GM12878 (cell line): Measurements from ENCODE around the gene EFCAB9. TPM values are rescaled to one million over a fixed set of nuclear protein-coding genes. Genes with fewer than 3 reads are reported as not detected.

ENCODE experiments used
- ATAC-seq: fragments of 200-7000 bp; cut with Tn5 transposase; 3 replicates; pipeline ENCODE4 v1.9.1; 2020; ENCODE audit warnings: mild to moderate bottlenecking, moderate library complexity
- BruUV-seq: library from RNA; stranded (reverse); fragments of 400-500 nt; replicated peaks from 2 replicates; lab custom pipeline; 2021; lab: Mats Ljungman, UMichigan
- CTCF ChIA-PET: fragments of 300-600 bp; sonication (Branson Sonifier 250); formaldehyde crosslinking; extraction: SDS; loops from one replicate; lab custom pipeline; 2021; ENCODE audit warnings: inconsistent platforms; lab: Yijun Ruan, JAX
- POLR2A ChIA-PET: fragments of 350-600 bp; formaldehyde crosslinking; extraction: SDS; loops from one replicate; lab custom pipeline; 2021; ENCODE audit warnings: inconsistent platforms; lab: Charles Lee
- RAD21 ChIA-PET: fragments of 300-600 bp; sonication (Branson Sonifier 250); formaldehyde crosslinking; loops from one replicate; lab custom pipeline; 2023; ENCODE audit warnings: antibody characterized with exemption; ENCODE audit not compliant: unreplicated experiment; lab: Charles Lee
- SMC1A ChIA-PET: fragments of 300-600 bp; sonication (Branson Sonifier 250); formaldehyde crosslinking; loops from one replicate; lab custom pipeline; 2023; ENCODE audit not compliant: unreplicated experiment, uncharacterized antibody; lab: Charles Lee
- DNase-seq: peaks from one replicate; pipeline ENCODE4 v3.0.0-alpha.2; 2011; ENCODE audit warnings: low read depth, low spot score
- FAIRE-seq: peaks from 3 replicates; lab custom pipeline; 2011; peaks lifted over from hg19 to GRCh38; lab: Jason Lieb, UNC
- H2AFZ ChIP-seq: 2 replicates; pipeline ENCODE4 v1.6.0; 2011; ENCODE audit warnings: low read depth, low read length, control low read depth; ENCODE audit not compliant: control insufficient read depth
- H3K27ac ChIP-seq: 2 replicates; pipeline ENCODE4 v1.5.1; 2011; ENCODE audit warnings: control low read depth; ENCODE audit not compliant: control insufficient read depth, insufficient read depth
- H3K27me3 ChIP-seq, 2 experiments: replicated peaks in 1 of 2; 2 replicates each; pipeline versions ENCODE4 v1.6.0 to v1.6.1; 2011; ENCODE audit warnings: low read length in 1 of 2; ENCODE audit not compliant: control insufficient read depth in 2 of 2, insufficient read depth in 2 of 2
- H3K36me3 ChIP-seq, 2 experiments: 2 replicates each; pipeline ENCODE4 v1.5.1; 2011; ENCODE audit warnings: low read length in 1 of 2; ENCODE audit not compliant: control insufficient read depth in 2 of 2, insufficient read depth in 2 of 2
- H3K4me1 ChIP-seq: 2 replicates; pipeline ENCODE4 v1.6.1; 2011; ENCODE audit warnings: mild to moderate bottlenecking, low read length, moderate library complexity, mixed read lengths; ENCODE audit not compliant: control insufficient read depth, insufficient read depth
- H3K4me2 ChIP-seq: 2 replicates; pipeline ENCODE4 v1.6.0; 2011; ENCODE audit warnings: control low read depth; ENCODE audit not compliant: control insufficient read depth, insufficient read depth
- H3K4me3 ChIP-seq: fragments of 200-600 bp; sonication (generic); 2 replicates; pipeline ENCODE4 v1.5.1; 2016
- H3K79me2 ChIP-seq: 2 replicates; pipeline ENCODE4 v1.6.0; 2011; ENCODE audit warnings: low read length; ENCODE audit not compliant: control insufficient read depth, insufficient read depth
- H3K9ac ChIP-seq: 2 replicates; pipeline ENCODE4 v1.8.0; 2011; ENCODE audit warnings: low read length, control low read depth, mixed read lengths; ENCODE audit not compliant: control insufficient read depth, insufficient read depth
- H3K9me3 ChIP-seq: replicated peaks from 3 replicates; pipeline ENCODE4 v1.5.1; 2011; ENCODE audit warnings: mild to moderate bottlenecking, low read length; ENCODE audit not compliant: control insufficient read depth, insufficient read depth
- H4K20me1 ChIP-seq: 2 replicates; pipeline ENCODE4 v1.6.0; 2011; ENCODE audit not compliant: control insufficient read depth, insufficient read depth
- BRCA1 ChIP-seq: IDR thresholded peaks from 2 replicates; pipeline ENCODE4 v1.6.1; 2011; ENCODE audit warnings: low read depth, low read length, improper control_type of control experiment
- CHD2 ChIP-seq: IDR thresholded peaks from 2 replicates; pipeline ENCODE4 v1.6.1; 2011; ENCODE audit warnings: low read depth, low read length, improper control_type of control experiment, borderline replicate concordance
- CREM ChIP-seq: IDR thresholded peaks from 2 replicates; pipeline ENCODE4 v1.6.1; 2014; ENCODE audit warnings: antibody characterized with exemption, low read depth
- POLR2AphosphoS2 ChIP-seq: IDR thresholded peaks from 2 replicates; pipeline ENCODE4 v1.6.1; 2011; ENCODE audit warnings: low read depth, mild to moderate bottlenecking, low read length, improper control_type of control experiment, moderate library complexity
- RELA ChIP-seq: fragments of 450-650 bp; IDR thresholded peaks from 2 replicates; pipeline ENCODE4 v1.8.0; 2014; ENCODE audit warnings: borderline replicate concordance; ENCODE audit not compliant: partially characterized antibody
- SUPT20H ChIP-seq: IDR thresholded peaks from 2 replicates; pipeline ENCODE4 v1.6.1; 2011; ENCODE audit warnings: low read depth, mild to moderate bottlenecking, low read length, moderate library complexity, borderline replicate concordance; ENCODE audit not compliant: control insufficient read depth
- TCF12 ChIP-seq: IDR thresholded peaks from 2 replicates; pipeline ENCODE4 v1.6.1; 2011; ENCODE audit warnings: low read depth, mild to moderate bottlenecking, low read length
- WGBS: methylation state at CpG from one replicate; pipeline ENCODE4 v1.1.6; 2016; ENCODE audit warnings: low lambda C conversion rate; ENCODE audit not compliant: insufficient replicate concordance, insufficient coverage; ENCODE audit errors: missing lambda C conversion rate; 5-methylcytosine and 5-hydroxymethylcytosine counted together
- in situ Hi-C: fragments of 300-500 bp; cut with MboI; formaldehyde crosslinking; loops from 9 replicates; pipeline ENCODE4 v1.14.3; 2018; ENCODE audit warnings: mixed read lengths
- intact Hi-C: fragments of 100-400 bp; cut with micrococcal nuclease; formaldehyde crosslinking; loops from one replicate; pipeline ENCODE4 v1.14.2; 2022; ENCODE audit not compliant: unreplicated experiment
- polyA plus RNA-seq, 11 experiments: library from polyadenylated mRNA; depleted of rRNA in 4 of 11; unstranded in 6 of 11; stranded (reverse) in 5 of 11; fragments of >200 nt; fragmentation: Nextera tagmentation in 4 of 11; fragmentation: Illumina TruSeq in 1 of 11; extraction: Ambion mirVana in 4 of 11; extraction: Trizol in 1 of 11; gene quantifications; 1 replicate in 1 of 11; 2 replicates in 10 of 11; pipeline versions ENCODE4 v1.2.1 to v1.2.3, GENCODE V29; 2011 to 2016; ENCODE audit warnings: inconsistent platforms in 2 of 11, missing spikeins in 2 of 11, low read depth in 1 of 11
- total RNA-seq, 4 experiments: library from RNA; depleted of rRNA in 3 of 4; stranded (reverse); fragments of >200 nt in 3 of 4; fragmentation: Illumina TruSeq in 1 of 4; extraction: Trizol in 1 of 4; gene quantifications; 2 replicates each; pipeline versions ENCODE4 v1.2.1 to v1.2.3, GENCODE V29; 2013 to 2021
- TF ChIP-seq, protein P1 (sequence below): fragments of 450-650 bp; IDR thresholded peaks from 2 replicates; pipeline ENCODE4 v1.6.1; 2017; ENCODE audit warnings: mild to moderate bottlenecking, moderate library complexity
- TF ChIP-seq, protein P2 (sequence below): IDR thresholded peaks from 2 replicates; pipeline ENCODE4 v1.6.1; 2012; ENCODE audit warnings: mild to moderate bottlenecking, low read depth, low read length
- TF ChIP-seq, protein P3 (sequence below): fragments of 450-650 bp; formaldehyde crosslinking; IDR thresholded peaks from 2 replicates; pipeline ENCODE4 v1.4.0; 2020; ENCODE audit warnings: mild to moderate bottlenecking, moderate library complexity

Gene EFCAB9
- total and polyA plus RNA-seq, 10 of the 15 experiments (the other 5 are each of a cell fraction or from before 2014, with no cell fraction given), result 0.73 TPM; not detected in 9

GRCh38 chr5:172144291-172144815 lies 49.6 kb upstream of the EFCAB9 start:
- Histone ChIP-seq H4K20me1 (peaks cover 6% of the 10 kb centered on the region), H3K36me3 (peaks cover 19% of the 10 kb centered on the region in 2 experiments), H2AFZ (no peak overlapping the region), H3K27ac (peak overlapping the region; percentile 24), H3K4me2 (no peak overlapping the region), H3K9ac (no peak overlapping the region), H3K9me3 (no peaks in the 10 kb centered on the region; the same call in 2 of the 3 replicates), H3K27me3 (no peaks in the 10 kb centered on the region), H3K4me3 (no peak overlapping the region), H3K79me2 (peaks cover 70% of the 10 kb centered on the region), H3K4me1 (peaks cover 11% of the 10 kb centered on the region)
- intact Hi-C loops, result no loop called here
- FAIRE-seq, result no peak
- ChIA-PET CTCF (interaction anchor here (0.6 to 1.1 kb wide), 2 partner anchors 44 to 60 kb away, joined by 3 read pairs; partner anchors contain the start of gene STK10), POLR2A (interaction anchor here (0.5 to 2.3 kb wide), 2 partner anchors 19 to 33 kb away, joined by 5 to 6 read pairs; no protein-coding TSS in a partner anchor), SMC1A (interaction anchor here (1.0 kb wide), 2 partner anchors 10 to 11 kb away, joined by 3 read pairs; no protein-coding TSS in a partner anchor), RAD21 (interaction anchor here (0.6 to 1.0 kb wide), 5 partner anchors 10 to 79 kb away, joined by 3 to 4 read pairs (median 4); no protein-coding TSS in a partner anchor)
- in situ Hi-C loops, result no loop called here
- WGBS, result 22% methylated on average over 7 of the region's 10 CpGs
- no peak for DNase-seq
- peak; percentile 85 for ATAC-seq
- BruUV-seq, result no TSS peak
- no peak for TF ChIP-seq POLR2AphosphoS2
- TF ChIP-seq RELA, result no peak
- TF ChIP-seq TCF12, result peak; percentile 51; the same call in 1 of the 2 replicates
- TF ChIP-seq SUPT20H, result no peak
- no peak for TF ChIP-seq CREM
- TF ChIP-seq BRCA1, result no peak
- TF ChIP-seq, protein P1, sequence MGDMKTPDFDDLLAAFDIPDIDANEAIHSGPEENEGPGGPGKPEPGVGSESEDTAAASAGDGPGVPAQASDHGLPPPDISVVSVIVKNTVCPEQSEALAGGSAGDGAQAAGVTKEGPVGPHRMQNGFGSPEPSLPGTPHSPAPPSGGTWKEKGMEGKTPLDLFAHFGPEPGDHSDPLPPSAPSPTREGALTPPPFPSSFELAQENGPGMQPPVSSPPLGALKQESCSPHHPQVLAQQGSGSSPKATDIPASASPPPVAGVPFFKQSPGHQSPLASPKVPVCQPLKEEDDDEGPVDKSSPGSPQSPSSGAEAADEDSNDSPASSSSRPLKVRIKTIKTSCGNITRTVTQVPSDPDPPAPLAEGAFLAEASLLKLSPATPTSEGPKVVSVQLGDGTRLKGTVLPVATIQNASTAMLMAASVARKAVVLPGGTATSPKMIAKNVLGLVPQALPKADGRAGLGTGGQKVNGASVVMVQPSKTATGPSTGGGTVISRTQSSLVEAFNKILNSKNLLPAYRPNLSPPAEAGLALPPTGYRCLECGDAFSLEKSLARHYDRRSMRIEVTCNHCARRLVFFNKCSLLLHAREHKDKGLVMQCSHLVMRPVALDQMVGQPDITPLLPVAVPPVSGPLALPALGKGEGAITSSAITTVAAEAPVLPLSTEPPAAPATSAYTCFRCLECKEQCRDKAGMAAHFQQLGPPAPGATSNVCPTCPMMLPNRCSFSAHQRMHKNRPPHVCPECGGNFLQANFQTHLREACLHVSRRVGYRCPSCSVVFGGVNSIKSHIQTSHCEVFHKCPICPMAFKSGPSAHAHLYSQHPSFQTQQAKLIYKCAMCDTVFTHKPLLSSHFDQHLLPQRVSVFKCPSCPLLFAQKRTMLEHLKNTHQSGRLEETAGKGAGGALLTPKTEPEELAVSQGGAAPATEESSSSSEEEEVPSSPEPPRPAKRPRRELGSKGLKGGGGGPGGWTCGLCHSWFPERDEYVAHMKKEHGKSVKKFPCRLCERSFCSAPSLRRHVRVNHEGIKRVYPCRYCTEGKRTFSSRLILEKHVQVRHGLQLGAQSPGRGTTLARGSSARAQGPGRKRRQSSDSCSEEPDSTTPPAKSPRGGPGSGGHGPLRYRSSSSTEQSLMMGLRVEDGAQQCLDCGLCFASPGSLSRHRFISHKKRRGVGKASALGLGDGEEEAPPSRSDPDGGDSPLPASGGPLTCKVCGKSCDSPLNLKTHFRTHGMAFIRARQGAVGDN, result no peak
- TF ChIP-seq CHD2, result no peak
- TF ChIP-seq, protein P2, sequence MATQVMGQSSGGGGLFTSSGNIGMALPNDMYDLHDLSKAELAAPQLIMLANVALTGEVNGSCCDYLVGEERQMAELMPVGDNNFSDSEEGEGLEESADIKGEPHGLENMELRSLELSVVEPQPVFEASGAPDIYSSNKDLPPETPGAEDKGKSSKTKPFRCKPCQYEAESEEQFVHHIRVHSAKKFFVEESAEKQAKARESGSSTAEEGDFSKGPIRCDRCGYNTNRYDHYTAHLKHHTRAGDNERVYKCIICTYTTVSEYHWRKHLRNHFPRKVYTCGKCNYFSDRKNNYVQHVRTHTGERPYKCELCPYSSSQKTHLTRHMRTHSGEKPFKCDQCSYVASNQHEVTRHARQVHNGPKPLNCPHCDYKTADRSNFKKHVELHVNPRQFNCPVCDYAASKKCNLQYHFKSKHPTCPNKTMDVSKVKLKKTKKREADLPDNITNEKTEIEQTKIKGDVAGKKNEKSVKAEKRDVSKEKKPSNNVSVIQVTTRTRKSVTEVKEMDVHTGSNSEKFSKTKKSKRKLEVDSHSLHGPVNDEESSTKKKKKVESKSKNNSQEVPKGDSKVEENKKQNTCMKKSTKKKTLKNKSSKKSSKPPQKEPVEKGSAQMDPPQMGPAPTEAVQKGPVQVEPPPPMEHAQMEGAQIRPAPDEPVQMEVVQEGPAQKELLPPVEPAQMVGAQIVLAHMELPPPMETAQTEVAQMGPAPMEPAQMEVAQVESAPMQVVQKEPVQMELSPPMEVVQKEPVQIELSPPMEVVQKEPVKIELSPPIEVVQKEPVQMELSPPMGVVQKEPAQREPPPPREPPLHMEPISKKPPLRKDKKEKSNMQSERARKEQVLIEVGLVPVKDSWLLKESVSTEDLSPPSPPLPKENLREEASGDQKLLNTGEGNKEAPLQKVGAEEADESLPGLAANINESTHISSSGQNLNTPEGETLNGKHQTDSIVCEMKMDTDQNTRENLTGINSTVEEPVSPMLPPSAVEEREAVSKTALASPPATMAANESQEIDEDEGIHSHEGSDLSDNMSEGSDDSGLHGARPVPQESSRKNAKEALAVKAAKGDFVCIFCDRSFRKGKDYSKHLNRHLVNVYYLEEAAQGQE, result no peak
- TF ChIP-seq, protein P3, sequence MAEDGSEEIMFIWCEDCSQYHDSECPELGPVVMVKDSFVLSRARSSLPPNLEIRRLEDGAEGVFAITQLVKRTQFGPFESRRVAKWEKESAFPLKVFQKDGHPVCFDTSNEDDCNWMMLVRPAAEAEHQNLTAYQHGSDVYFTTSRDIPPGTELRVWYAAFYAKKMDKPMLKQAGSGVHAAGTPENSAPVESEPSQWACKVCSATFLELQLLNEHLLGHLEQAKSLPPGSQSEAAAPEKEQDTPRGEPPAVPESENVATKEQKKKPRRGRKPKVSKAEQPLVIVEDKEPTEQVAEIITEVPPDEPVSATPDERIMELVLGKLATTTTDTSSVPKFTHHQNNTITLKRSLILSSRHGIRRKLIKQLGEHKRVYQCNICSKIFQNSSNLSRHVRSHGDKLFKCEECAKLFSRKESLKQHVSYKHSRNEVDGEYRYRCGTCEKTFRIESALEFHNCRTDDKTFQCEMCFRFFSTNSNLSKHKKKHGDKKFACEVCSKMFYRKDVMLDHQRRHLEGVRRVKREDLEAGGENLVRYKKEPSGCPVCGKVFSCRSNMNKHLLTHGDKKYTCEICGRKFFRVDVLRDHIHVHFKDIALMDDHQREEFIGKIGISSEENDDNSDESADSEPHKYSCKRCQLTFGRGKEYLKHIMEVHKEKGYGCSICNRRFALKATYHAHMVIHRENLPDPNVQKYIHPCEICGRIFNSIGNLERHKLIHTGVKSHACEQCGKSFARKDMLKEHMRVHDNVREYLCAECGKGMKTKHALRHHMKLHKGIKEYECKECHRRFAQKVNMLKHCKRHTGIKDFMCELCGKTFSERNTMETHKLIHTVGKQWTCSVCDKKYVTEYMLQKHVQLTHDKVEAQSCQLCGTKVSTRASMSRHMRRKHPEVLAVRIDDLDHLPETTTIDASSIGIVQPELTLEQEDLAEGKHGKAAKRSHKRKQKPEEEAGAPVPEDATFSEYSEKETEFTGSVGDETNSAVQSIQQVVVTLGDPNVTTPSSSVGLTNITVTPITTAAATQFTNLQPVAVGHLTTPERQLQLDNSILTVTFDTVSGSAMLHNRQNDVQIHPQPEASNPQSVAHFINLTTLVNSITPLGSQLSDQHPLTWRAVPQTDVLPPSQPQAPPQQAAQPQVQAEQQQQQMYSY (CRISPR knock-in tag), result no peak
